Activated T-cell treated with anti-CD3 and anti-CD28 coated beads for 48 hours (primary cell): ENCODE measurements around the gene SYNPR.

Experiments used
- DNase-seq: peaks from one replicate; pipeline ENCODE4 v3.0.0-alpha.2; 2020; ENCODE audit warnings: low read depth

SYNPR gene

DNA sequence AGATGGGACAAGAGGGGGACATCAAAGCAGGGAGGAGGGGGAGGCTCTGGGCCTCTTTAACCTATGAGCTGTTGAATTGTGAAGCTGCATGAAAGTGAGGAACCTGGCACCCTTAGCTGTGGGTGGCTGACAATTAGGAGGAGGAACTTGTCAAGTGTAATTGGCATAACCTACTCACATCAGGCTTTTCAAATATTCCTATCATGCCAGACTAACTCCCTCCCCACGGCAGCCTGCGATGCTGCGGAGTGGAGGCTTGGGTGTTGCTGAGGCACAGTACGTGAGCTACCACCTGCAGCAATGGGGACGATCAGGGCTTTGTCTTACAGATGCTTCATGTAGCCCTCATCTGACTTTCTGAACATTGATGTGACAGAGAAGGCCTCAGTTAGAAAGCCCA, 193.7 kb downstream of the SYNPR start:
- no peak for DNase-seq

DNA sequence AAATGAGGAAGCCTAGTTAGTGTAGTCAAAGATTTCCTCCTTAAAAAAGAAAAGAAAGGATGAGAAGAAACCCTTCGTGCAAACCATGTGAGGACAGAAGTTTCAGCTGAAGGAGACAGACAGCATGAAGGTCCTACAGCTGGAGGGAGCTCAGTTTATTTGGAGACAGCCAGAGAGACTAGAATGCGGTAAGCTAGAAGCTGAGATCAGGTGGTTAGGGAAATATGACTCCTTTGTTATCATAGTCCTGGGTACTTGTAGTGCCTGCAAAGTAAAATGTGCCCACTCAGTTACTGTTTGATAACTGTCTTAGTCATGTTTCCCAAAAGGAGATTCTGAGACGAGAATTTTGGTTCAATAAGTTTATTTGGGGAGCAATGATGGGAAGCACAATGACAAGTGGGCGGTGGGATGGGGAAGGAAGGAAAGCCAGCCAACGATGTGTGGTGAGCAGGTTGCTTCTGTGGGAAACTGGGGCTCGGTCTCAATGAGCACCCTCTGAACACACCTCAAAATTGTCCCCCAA, 195.6 kb downstream of the SYNPR start:
- no peak for DNase-seq

DNA sequence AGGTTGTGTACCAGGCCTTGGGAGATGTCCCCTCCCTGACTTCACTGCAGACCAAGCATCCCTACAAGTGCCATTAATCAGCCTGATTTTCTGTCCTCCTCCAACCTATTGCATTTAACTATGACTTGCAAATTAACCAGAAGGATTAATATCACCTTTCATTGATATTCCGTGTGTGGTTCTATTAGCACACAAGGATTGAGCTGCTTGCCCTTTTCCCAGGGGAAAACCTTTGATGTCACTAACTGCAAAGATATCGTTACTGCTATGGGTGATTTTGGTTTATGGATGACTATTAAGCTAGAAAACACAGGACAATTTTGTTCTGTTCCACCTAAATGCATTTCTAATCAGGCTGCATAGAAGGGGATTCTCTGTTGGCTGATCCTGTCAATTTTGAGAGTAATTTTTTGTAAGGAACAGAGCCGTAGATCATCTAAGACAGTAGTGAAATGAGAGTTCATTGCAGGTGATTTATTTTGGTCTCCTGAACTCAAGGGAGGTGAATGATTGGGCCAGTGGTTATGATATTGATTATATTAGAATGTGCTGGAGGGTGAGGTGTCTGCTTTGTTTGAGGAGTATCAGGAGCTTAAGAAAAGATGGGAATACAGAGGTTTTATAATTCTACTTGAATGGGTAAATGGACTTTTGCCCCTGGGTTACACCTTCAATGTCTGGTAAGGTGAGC, 196.9 kb downstream of the SYNPR start:
- DNase-seq = no peak

DNA sequence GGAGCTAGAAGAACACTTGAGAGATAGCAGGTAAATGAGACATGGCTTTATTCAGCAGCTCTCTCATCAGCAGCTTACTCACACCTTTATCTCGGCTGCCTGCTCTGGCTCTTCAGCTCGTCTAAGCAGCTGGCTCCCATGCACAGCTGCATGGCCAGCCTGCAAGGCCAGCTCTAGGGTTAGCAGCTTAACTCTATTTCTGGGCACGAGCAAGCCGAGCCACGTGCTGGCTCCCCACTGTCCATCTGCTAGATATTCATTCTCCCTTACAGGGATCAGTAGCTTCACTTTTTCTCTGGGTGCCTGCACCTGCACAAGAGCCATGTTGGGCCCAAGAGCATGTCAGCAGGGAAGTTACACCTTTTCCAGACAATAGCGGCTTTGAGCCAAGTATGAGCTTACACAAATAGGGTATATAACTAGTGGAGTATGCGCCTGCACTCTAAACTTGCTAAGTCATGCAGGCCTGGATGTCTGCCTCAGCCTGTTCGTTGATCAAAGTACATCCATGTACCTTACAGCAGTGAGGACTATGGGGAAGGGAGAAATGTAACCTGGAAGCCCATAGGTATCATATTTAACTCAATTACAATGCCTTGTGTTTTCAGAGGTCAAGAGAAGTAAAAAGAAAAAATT, 199.5 kb downstream of the SYNPR start:
- DNase-seq = no peak

DNA sequence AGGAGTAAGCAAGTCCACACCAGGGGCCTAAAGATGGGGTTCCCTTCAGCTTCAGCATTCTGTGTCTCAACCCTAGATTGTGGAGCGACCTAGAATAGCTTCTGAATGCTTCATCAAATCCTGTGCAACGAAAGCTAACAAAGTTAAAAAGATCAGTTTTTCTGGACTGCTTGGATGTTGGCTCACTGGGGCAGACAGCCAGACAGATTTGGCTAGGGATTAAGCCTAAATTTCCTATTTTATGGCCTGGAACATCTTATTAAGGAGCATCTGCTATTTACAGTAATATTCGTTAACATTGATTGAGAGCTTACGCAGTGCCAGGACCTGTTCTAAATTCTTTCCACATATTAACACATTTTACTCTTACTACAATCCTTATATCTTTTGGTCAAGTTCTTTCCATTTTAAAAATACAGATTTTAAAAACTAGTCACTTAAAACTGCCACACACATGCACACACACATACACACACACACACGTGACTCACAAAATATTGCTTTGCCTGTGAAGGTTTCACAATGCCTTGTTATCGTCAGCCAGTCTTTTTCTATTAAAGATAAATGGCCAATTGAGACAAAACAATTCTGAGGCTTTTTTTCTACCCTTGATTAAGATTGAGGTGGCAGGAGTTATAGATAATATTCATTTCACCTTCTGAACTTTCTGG, 201.0 kb downstream of the SYNPR start:
- no peak for DNase-seq

DNA sequence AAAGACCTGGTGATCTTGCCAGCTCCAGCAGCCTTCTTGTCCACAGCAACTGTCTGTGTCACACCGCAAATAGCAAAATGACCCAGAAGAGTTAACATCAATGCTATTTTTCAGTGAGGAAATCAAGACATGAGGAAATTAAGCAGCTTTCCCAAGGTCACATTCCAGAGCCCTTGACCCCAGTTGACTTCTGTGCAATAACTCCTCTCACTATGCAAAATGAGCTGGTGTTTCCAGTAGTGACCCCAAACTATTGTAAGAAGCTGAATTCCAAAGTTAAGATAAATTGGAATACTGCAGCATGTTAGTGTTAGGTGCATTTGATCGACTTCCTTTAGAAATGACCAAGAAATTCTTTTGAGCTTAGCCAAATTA, 201.5 kb downstream of the SYNPR start:
- DNase-seq = no peak

DNA sequence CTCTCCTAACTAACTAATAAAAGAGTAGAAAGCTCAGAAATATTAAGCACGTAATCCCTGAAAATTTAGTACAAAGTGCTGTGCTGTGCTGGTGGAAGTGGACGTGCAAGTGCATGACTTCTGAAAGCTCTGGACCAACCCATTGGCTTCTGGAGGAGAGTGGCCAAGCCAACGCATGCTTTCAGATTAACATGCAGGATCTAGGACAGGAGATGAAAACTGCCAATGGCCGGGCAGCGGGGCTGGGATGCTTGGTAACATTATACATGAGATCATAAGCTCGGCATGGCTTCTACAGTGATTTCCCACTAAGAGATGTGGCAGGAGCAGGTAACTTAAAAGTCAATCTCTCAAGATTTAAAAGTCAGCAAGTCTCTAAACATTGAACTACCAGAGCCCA, 203.5 kb downstream of the SYNPR start:
- no peak for DNase-seq

DNA sequence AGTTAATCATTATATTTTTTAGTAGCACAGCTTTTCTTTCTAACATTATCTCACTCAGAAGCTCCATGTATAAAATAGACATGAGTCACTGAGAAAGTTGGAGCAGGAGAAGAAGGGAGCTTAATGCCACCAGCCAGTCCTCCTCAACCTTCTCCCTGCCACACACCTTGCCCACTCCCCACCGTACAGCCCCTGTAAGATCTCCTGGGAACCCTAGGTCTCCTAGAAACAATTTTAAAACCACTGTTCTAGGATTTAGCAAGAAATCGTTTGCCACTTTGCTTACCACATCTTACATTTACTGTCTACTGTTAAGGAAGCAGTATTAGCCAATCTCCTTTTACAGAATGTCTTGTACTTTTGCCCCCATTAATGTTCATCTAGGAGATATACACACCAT, 204.2 kb downstream of the SYNPR start:
- DNase-seq = no peak

DNA sequence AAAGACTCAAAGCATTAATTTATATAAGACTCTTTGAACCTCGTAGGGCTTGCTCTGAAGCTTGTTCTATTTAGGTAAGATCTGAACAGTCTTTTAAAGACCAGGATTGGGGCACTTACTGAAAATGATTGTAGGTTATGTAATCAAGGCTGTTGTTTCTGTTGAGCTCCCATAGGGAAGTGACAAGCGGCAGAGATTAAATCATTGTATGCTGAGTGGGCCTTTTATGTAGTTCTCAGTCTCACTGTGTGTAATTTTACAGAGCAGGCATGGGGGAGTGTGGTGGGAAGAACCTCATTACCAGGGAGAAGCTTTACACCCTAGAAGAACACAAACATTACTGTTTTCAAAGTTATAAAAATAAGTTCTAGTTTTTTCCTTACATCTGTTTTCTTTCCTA, 214.4 kb downstream of the SYNPR start:
- DNase-seq = no peak

DNA sequence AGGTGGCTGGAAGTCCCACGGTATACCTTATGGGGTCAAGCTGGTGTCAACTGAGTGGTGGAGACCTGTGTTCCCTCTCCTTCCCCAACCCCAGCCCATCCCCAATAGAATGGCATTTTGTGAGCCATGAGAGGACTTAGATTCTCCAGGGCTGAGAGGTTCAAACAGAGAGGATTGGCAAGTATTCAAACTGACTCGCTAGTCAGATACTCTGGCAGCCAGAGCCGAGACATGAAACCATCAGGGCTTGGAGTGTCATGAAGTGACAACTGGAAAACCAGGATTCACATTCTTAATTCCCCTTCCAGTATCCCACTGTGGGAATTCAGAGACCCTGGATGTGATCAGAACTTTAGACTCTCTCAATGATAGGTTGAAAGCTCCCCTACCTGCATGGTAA, 215.0 kb downstream of the SYNPR start:
- no peak for DNase-seq

DNA sequence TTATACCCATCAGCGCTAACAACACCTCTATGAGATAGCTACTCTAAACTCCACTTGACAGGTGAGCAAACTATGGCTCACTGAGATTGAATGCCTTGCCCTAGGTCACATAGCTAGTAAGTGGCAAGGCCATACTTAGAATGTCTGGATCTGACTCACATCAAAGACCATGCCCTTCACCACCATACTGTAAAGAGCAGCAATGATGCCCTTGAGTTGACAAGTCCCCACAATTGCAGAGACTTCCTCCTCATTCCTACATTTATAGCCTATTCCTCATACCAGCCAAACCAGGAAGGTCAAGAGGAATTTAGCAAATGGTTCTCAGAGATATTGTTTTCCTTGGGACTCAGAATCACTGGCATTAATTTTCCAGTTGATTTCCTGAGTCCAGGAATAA, 216.5 kb downstream of the SYNPR start:
- DNase-seq = no peak

DNA sequence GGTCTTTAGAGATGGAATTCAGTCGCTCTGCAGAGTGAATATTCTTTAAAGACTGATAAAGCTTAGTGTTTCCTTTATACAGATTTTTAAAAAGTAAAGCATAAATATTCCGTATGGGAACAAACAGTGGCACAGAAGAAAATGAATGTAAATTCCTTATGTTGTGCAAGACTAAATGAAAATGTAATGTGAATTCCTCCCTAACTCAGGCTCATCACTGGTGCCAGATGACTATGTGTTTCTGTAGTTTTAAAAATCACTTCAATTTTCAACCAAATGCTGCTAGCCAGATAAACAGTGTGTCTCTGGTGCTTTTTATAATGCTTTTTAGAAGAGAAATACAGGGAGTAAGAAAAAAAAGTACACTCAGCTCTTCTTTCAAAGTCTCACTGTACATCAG, 219.5 kb downstream of the SYNPR start:
- DNase-seq = no peak

DNA sequence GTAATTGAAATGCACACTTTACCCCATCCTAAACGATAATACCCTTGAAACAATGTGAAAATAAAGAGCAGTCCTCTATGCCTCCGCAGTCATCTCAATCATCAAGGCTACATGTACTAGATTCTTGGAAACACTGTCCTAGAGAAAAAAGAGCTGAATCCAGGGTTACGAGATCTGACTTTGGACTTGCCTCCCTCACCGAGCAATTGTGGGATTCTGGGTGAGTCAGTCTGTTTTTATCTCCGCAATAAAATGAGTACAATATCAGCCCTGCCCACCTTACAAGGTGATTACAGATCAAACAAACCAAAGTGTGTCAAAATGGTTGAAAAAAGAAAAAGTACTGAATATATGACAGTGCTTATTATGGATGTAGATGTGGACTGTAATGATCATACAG, 222.1 kb downstream of the SYNPR start:
- no peak for DNase-seq

DNA sequence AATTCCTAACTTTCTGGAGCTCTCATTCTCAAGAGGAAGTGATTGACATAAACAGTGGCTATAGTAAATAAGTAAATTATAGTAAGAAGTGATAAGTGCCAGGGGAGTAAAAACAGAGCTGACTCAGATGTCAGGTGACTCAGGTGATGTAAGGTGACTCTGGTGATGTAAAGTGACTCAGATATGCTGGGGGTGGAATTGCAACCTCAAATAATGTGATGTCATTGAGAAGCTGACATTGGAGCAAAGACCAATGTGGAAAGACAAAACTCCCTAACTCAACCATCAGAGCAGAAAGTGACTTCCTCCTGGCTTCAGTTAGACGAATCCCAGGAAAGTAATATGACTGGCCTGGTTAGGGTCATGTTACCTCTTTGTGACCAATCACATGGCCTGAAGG, 230.2 kb downstream of the SYNPR start:
- DNase-seq = no peak

DNA sequence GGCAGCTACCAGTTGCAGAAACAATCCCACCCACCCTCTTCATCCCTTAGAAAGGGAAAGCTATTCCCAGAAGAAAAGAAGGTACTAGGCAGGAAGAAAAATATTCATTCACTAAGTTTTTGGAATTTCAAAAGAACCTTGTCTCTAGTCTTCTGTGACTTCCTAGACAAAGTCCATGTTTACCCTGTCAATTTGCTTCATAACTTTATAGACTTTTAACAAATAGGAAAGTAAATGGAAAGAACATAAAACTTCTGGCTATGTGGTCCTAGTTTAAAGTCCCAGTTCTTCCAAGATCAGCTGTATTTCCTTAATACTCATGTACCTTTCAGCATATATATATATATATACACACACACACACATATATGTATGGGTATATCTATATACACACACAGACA, 230.7 kb downstream of the SYNPR start:
- no peak for DNase-seq

DNA sequence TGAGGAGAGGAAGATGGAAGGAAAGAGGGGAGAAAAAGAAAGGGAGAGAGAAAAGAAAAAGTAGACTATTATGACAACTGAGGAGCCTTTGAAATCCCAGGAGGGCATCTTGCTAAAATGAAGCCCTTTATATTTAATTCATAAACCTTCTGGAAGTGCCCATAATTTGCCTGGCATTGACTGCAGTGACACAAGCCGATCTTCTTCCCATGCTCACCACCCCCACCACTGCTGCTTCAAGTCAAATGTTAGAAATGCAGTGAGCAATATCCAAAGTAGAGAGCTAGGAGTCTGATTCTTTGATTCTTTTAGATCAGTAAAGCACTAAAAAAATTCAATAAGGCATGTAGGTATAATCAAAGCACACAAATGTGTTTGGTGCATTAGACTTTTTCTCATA, 235.7 kb downstream of the SYNPR start:
- no peak for DNase-seq

DNA sequence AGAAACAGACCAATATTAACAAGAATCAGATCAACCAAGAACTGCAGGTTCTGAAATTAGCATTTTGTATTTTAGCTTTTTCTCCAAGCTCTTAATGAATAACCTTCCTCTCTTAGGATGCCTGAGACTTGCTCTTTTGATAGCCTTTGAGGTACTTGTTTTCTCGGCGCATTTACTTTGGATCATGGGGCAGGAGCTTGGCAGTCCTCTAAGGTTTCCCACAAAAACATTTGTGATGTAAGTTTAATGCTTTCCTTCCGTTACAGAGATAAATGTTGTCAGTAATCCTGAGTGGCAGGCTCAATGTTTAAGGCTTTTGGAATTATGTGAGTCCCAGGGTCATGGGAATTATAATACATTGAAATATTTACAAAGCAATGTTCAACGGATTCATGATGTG, 236.6 kb downstream of the SYNPR start:
- no peak for DNase-seq

DNA sequence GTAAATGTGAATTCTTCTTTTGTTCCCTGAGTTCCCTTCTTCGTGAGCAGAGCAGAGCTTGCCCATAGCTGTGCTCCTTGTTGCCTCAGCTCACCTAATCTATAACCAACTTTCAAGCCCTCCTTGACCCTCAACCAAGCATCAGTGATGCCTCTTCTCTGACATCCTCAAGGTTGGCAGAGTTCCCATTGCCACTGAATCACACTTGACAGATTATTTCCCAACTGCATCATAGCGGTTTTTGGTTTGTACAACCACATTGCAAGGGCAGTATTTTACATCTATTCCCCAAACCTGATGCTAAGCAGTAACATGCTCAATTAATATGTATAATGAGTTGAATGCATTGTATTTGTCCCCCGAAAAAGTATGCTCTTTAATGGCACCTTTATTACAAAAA, 241.3 kb downstream of the SYNPR start:
- DNase-seq = no peak

DNA sequence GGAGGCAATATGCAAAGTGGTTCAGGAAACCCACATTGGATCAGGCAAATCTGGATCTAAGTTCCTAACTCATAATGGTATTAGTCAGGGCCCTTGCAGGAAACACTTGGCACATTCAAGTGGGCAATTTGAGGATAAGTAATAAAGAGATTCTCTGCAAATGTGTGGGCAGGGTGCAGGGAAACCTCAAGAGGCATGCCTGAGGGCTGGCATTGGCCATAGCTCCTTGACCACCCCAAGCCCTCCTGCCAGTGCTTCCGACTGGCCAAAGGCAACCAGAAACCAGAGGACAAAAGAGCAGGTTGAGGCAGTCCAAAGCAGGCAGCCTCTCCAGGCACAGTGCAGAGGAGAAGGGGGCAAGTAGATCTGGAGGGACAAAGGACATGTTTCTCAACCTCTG, 243.5 kb downstream of the SYNPR start:
- no peak for DNase-seq

DNA sequence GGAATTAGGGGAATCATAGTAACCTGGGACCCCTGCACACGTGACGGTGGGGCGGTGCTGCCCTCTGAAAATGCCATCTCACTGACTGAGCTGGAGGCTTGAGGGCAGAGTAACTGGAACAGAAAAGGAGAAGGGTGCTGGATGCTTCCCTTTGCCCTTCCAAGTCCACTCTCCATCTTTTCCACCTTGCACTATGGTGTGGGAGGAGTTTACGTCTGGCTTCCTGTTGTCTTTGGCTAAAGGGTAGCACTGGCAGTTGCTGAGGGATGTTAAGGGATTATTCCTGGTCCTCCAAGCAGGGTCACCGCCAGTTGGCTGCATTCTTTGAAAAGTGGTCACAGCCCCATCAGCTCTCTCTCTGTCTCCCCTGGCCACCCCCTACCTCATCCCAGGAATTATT, 245.0 kb downstream of the SYNPR start:
- no peak for DNase-seq

DNA sequence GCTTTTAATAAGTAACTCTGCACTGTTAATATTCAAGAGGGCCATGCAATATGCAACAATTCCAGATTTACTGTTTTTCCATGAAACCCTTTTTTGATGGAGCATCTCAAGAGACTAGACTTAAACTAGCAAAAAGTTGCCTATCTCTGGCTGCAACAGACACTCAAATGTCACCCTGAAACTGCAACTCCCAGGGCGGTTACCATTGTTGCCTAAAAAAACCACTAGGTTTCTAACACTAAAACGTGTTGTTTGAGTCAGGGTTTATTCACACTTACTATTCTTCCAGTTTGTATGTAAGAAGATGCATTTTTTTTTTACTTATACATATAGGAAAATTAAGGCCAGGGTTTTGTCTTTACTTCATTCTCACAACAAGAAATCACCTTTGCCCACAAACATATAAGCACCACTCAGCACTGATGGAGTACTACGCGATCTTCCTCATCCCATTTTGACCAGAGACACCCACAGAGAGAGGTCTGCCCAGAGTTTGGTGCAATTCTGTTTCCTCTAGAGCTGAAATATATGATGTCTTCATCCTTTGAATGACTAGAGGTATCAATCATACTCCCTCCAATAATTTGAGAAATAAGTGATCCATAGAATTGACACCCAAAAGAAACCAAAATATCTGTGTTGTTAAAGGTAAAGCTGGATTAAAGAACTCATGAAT, 250.4 kb downstream of the SYNPR start:
- DNase-seq = no peak

DNA sequence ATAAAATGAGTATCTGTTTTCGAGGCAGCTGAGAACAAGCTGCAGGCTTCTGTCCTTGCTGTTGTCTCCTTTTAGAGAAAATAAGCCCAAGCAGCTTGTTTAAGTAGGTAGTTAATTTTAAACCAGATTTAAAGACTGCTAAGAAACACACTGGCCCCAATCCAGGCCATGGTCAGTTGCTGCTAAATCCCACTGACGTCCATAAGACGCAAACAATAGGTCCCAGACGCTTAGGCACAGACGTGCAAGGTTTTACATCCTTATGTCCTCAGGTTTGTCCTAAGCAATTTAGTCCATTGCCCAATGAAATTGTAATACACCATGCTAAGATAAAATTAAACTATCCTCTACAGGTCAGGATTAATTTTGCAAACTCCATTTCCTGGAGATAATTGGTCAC, 254.4 kb downstream of the SYNPR start:
- no peak for DNase-seq

DNA sequence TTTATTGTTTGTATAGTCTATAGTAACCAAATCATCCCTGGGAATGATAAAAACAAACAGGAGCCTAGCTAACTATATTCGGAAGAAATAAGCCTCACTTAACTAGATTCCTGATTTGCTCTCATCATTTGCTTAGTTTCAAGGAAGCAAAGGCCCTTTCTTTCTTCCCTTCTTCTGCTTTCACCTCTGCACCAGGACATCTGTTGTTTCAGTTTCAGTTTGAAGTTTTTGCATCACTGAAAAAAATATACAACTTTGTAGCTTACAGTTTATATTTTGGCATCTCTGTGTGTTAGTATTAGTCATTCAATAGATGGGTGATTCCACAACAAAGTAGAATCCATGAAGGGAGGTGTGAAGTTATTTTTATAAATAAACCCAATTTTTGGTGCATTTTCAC, 260.8 kb downstream of the SYNPR start:
- no peak for DNase-seq
